HL-60 (cell line): ENCODE data around the gene BMP2K.

Experiments
- DNase-seq, 2 experiments: peaks; one replicate each; pipeline ENCODE4 v3.0.0-alpha.2; 2010 to 2020; ENCODE audit warnings: low read depth in 1 of 2, low spot score in 1 of 2
- H3K27ac ChIP-seq: fragments of 250-450 bp; sonication (Bioruptor Pico); replicated peaks from 2 replicates; pipeline ENCODE4 v1.5.1; 2020; ENCODE audit warnings: mild to moderate bottlenecking, moderate library complexity
- H3K27me3 ChIP-seq: fragments of 250-450 bp; sonication (Bioruptor Pico); 2 replicates; pipeline ENCODE4 v1.5.1; 2021; ENCODE audit warnings: mild to moderate bottlenecking, moderate library complexity; ENCODE audit not compliant: insufficient read depth, poor library complexity, severe bottlenecking
- H3K4me3 ChIP-seq: replicated peaks from 2 replicates; pipeline ENCODE4 v1.5.1; 2011; ENCODE audit warnings: mild to moderate bottlenecking, control low read depth, low read length; ENCODE audit not compliant: insufficient read depth
- GABPA ChIP-seq: IDR thresholded peaks from 2 replicates; pipeline ENCODE4 v1.6.1; 2012; ENCODE audit warnings: low read depth
- POLR2AphosphoS5 ChIP-seq: IDR thresholded peaks from 2 replicates; pipeline ENCODE4 v1.6.1; 2012; ENCODE audit warnings: low read depth
- SPI1 ChIP-seq: IDR thresholded peaks from 2 replicates; pipeline ENCODE4 v1.6.1; 2012; ENCODE audit warnings: low read depth, mild to moderate bottlenecking, borderline replicate concordance
- TF ChIP-seq, protein P1 (sequence below): IDR thresholded peaks from 2 replicates; pipeline ENCODE4 v1.6.1; 2012; ENCODE audit warnings: low read depth; ENCODE audit not compliant: insufficient replicate concordance
- TF ChIP-seq, protein P2 (sequence below): IDR thresholded peaks from one replicate; pipeline ENCODE4 v1.5.1; 2011; ENCODE audit warnings: low read length, control low read depth, inconsistent platforms; ENCODE audit not compliant: insufficient read depth

The BMP2K gene

DNA sequence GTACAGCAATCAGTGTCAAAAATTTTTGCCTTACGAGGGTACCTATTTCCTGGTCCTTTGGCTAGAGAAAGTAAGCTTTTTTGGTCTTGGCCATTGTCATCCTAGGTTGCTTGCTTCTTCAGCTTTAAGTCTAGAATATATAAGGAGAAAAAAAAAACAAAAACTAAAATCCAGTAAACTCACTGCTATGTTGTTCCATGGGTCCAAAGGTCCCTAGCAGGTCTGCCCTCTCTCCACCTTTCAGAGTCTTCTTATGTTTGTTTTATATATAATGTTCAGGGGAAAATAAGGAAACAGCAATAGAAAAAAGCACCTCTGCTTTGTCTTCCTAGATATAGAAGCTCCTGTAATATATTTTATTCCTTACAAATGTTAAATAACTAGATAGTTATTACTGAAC, 18.1 kb upstream of the BMP2K start:
- Histone ChIP-seq H3K27me3 (no peaks in the 10 kb centered on the region), H3K4me3 (no peak overlapping the region), H3K27ac (no peak overlapping the region)
- DNase-seq = no peak
- TF ChIP-seq GABPA = no peak
- no peak for TF ChIP-seq SPI1
- TF ChIP-seq POLR2AphosphoS5 = no peak
- TF ChIP-seq, protein P1, sequence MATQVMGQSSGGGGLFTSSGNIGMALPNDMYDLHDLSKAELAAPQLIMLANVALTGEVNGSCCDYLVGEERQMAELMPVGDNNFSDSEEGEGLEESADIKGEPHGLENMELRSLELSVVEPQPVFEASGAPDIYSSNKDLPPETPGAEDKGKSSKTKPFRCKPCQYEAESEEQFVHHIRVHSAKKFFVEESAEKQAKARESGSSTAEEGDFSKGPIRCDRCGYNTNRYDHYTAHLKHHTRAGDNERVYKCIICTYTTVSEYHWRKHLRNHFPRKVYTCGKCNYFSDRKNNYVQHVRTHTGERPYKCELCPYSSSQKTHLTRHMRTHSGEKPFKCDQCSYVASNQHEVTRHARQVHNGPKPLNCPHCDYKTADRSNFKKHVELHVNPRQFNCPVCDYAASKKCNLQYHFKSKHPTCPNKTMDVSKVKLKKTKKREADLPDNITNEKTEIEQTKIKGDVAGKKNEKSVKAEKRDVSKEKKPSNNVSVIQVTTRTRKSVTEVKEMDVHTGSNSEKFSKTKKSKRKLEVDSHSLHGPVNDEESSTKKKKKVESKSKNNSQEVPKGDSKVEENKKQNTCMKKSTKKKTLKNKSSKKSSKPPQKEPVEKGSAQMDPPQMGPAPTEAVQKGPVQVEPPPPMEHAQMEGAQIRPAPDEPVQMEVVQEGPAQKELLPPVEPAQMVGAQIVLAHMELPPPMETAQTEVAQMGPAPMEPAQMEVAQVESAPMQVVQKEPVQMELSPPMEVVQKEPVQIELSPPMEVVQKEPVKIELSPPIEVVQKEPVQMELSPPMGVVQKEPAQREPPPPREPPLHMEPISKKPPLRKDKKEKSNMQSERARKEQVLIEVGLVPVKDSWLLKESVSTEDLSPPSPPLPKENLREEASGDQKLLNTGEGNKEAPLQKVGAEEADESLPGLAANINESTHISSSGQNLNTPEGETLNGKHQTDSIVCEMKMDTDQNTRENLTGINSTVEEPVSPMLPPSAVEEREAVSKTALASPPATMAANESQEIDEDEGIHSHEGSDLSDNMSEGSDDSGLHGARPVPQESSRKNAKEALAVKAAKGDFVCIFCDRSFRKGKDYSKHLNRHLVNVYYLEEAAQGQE = no peak

DNA sequence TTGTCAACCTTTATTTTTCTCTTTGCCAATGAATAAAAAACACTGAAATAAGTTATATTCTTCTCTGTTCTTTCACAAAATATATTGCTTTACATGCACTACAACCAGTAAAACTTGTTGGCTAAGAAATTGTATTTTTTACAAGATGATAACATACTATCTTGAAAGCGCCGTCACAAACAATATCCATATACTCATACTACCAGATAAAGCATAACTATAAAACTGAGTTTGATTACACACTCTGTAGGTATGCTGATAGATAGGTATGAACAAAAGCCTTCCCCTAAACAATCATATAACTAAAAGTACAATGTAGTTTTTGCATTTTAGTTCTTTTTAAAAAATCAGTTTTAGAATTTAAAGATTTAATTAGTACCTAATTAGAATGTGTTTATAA, 13.6 kb upstream of the BMP2K start:
- Histone ChIP-seq H3K4me3 (no peak overlapping the region), H3K27me3 (no peaks in the 10 kb centered on the region), H3K27ac (no peak overlapping the region)
- no peak for TF ChIP-seq POLR2AphosphoS5
- TF ChIP-seq GABPA = no peak
- no peak for TF ChIP-seq SPI1
- TF ChIP-seq, protein P2, sequence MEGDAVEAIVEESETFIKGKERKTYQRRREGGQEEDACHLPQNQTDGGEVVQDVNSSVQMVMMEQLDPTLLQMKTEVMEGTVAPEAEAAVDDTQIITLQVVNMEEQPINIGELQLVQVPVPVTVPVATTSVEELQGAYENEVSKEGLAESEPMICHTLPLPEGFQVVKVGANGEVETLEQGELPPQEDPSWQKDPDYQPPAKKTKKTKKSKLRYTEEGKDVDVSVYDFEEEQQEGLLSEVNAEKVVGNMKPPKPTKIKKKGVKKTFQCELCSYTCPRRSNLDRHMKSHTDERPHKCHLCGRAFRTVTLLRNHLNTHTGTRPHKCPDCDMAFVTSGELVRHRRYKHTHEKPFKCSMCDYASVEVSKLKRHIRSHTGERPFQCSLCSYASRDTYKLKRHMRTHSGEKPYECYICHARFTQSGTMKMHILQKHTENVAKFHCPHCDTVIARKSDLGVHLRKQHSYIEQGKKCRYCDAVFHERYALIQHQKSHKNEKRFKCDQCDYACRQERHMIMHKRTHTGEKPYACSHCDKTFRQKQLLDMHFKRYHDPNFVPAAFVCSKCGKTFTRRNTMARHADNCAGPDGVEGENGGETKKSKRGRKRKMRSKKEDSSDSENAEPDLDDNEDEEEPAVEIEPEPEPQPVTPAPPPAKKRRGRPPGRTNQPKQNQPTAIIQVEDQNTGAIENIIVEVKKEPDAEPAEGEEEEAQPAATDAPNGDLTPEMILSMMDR = no peak
- TF ChIP-seq, protein P1 = no peak
- DNase-seq = no peak

DNA sequence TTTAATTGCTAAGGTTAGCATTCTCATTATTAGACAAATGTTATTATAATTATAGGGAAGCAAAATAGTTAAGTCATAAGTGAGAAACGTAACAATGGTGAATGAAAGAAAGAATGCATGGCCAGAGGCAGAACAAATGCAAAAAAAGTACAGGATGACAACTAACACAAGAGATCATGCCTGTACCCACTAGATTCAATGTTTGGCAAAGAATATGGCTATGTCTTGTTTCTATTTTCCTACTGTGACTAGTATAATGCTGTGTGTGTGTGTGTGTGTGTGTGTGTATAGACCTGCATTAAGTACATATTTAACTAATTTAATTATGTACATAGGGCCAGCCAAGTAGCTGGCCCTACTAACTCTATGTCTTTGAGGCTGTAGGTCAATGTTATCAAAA, 12.9 kb upstream of the BMP2K start:
- Histone ChIP-seq H3K27ac (no peak overlapping the region), H3K27me3 (no peaks in the 10 kb centered on the region), H3K4me3 (no peak overlapping the region)
- DNase-seq = no peak
- TF ChIP-seq POLR2AphosphoS5 = no peak
- TF ChIP-seq, protein P2 = no peak
- TF ChIP-seq SPI1 = no peak
- TF ChIP-seq GABPA = no peak
- TF ChIP-seq, protein P1 = no peak
